ENCODE results near the gene INSRR.

INSRR gene

GRCh38 chr1:156864796-156865195 is 5.9 kb upstream of the INSRR start:
- no peak for TF ChIP-seq CEBPB (IDR thresholded peaks at IDR 0.05)
- TF ChIP-seq EGR1 (IDR thresholded peaks at IDR 0.05), result no peak
- no peak for TF ChIP-seq TEAD4 (IDR thresholded peaks at IDR 0.05)
- TF ChIP-seq ZBTB7A (IDR thresholded peaks at IDR 0.05; ENCODE audit: low read depth), result no peak
- no peak for TF ChIP-seq CREB1 (IDR thresholded peaks at IDR 0.05; ENCODE audit: low read depth)

DNA sequence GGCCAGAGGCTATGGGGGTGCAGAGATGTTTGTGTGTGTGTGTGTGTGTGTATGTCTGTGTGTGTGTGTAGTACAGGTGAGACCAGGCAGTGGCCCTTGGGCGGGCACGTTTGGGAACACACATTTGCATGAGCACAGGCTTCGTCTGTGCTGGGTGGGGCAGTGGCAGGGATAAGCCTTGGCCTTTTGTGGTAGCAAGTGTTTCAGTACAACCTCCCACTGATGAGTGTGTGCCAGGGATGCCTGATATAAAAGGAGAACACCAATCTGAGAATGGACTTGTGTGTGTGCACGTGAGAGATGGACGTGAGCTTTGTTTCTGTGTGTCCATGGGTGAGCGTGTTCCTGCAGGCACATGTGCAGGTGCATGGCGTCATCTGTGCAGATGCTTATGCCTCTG is 4.7 kb upstream of the INSRR start:
- no peak for TF ChIP-seq RAD21 (IDR thresholded peaks at IDR 0.05; ENCODE audit: low read depth)
- TF ChIP-seq FOXM1 (IDR thresholded peaks at IDR 0.05; ENCODE audit: borderline replicate concordance, low read depth), result no peak
- no peak for TF ChIP-seq CEBPB (IDR thresholded peaks at IDR 0.05)
- TF ChIP-seq YY1 (IDR thresholded peaks at IDR 0.05; ENCODE audit: low read depth), result no peak
- no peak for TF ChIP-seq CREB1 (IDR thresholded peaks at IDR 0.05; ENCODE audit: low read depth)
- TF ChIP-seq, protein P1, sequence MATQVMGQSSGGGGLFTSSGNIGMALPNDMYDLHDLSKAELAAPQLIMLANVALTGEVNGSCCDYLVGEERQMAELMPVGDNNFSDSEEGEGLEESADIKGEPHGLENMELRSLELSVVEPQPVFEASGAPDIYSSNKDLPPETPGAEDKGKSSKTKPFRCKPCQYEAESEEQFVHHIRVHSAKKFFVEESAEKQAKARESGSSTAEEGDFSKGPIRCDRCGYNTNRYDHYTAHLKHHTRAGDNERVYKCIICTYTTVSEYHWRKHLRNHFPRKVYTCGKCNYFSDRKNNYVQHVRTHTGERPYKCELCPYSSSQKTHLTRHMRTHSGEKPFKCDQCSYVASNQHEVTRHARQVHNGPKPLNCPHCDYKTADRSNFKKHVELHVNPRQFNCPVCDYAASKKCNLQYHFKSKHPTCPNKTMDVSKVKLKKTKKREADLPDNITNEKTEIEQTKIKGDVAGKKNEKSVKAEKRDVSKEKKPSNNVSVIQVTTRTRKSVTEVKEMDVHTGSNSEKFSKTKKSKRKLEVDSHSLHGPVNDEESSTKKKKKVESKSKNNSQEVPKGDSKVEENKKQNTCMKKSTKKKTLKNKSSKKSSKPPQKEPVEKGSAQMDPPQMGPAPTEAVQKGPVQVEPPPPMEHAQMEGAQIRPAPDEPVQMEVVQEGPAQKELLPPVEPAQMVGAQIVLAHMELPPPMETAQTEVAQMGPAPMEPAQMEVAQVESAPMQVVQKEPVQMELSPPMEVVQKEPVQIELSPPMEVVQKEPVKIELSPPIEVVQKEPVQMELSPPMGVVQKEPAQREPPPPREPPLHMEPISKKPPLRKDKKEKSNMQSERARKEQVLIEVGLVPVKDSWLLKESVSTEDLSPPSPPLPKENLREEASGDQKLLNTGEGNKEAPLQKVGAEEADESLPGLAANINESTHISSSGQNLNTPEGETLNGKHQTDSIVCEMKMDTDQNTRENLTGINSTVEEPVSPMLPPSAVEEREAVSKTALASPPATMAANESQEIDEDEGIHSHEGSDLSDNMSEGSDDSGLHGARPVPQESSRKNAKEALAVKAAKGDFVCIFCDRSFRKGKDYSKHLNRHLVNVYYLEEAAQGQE (IDR thresholded peaks at IDR 0.05; ENCODE audit: low read depth), result no peak
- no peak for TF ChIP-seq ZBTB7A (IDR thresholded peaks at IDR 0.05; ENCODE audit: low read depth)
- TF ChIP-seq TAF1 (IDR thresholded peaks at IDR 0.05; ENCODE audit: low read depth), result no peak
- no peak for TF ChIP-seq TCF12 (IDR thresholded peaks at IDR 0.05; ENCODE audit: low read depth)
- TF ChIP-seq EGR1 (IDR thresholded peaks at IDR 0.05), result no peak
- TF ChIP-seq NFIC (IDR thresholded peaks at IDR 0.05), result no peak
- no peak for TF ChIP-seq MAX (IDR thresholded peaks at IDR 0.05)
- no peak for TF ChIP-seq USF1 (IDR thresholded peaks at IDR 0.05)
- TF ChIP-seq EP300 (IDR thresholded peaks at IDR 0.05; ENCODE audit: borderline replicate concordance), result no peak
- TF ChIP-seq TEAD4 (IDR thresholded peaks at IDR 0.05), result no peak

GRCh38 chr1:156862997-156863599 is 4.2 kb upstream of the INSRR start:
- TF ChIP-seq TCF12 (IDR thresholded peaks at IDR 0.05; ENCODE audit: low read depth), result no peak
- TF ChIP-seq CREB1 (IDR thresholded peaks at IDR 0.05; ENCODE audit: low read depth), result no peak
- no peak for TF ChIP-seq RAD21 (IDR thresholded peaks at IDR 0.05; ENCODE audit: low read depth)
- no peak for TF ChIP-seq EP300 (IDR thresholded peaks at IDR 0.05; ENCODE audit: borderline replicate concordance)
- no peak for TF ChIP-seq MAX (IDR thresholded peaks at IDR 0.05)
- TF ChIP-seq, protein P1 (IDR thresholded peaks at IDR 0.05; ENCODE audit: low read depth), result no peak
- TF ChIP-seq ZBTB7A (IDR thresholded peaks at IDR 0.05; ENCODE audit: low read depth), result no peak
- no peak for TF ChIP-seq CEBPB (IDR thresholded peaks at IDR 0.05)
- no peak for TF ChIP-seq TEAD4 (IDR thresholded peaks at IDR 0.05)
- no peak for TF ChIP-seq YY1 (IDR thresholded peaks at IDR 0.05; ENCODE audit: low read depth)
- no peak for TF ChIP-seq TAF1 (IDR thresholded peaks at IDR 0.05; ENCODE audit: low read depth)
- TF ChIP-seq FOXM1 (IDR thresholded peaks at IDR 0.05; ENCODE audit: borderline replicate concordance, low read depth), result no peak
- TF ChIP-seq USF1 (IDR thresholded peaks at IDR 0.05), result no peak
- no peak for TF ChIP-seq NFIC (IDR thresholded peaks at IDR 0.05)
- TF ChIP-seq EGR1 (IDR thresholded peaks at IDR 0.05), result no peak

DNA sequence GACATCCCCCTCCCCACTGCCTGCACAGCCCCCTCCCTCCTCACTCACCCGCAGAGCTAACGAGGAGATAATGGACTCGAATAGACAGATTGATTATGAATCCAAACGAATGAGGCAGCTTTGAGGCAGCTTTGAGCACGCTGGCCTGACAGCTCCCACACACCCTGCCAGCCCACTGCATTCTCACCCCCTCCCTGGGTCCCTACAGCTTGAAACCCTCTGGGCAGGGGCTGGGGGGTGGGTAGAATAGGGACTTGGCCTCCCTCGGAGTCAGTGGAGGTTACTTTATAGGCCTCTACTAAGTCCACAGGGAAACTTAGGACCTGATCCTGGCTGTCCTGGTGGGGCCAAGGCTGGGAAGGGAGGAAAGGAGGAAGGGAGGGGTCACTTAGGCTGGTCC is 3.7 kb upstream of the INSRR start:
- TF ChIP-seq YY1 (IDR thresholded peaks at IDR 0.05; ENCODE audit: low read depth), result no peak
- TF ChIP-seq MAX (IDR thresholded peaks at IDR 0.05), result no peak
- TF ChIP-seq RAD21 (IDR thresholded peaks at IDR 0.05; ENCODE audit: low read depth), result no peak
- no peak for TF ChIP-seq EP300 (IDR thresholded peaks at IDR 0.05; ENCODE audit: borderline replicate concordance)
- TF ChIP-seq, protein P1 (IDR thresholded peaks at IDR 0.05; ENCODE audit: low read depth), result no peak
- TF ChIP-seq NFIC (IDR thresholded peaks at IDR 0.05), result no peak
- TF ChIP-seq TEAD4 (IDR thresholded peaks at IDR 0.05), result no peak
- no peak for TF ChIP-seq CEBPB (IDR thresholded peaks at IDR 0.05)
- no peak for TF ChIP-seq USF1 (IDR thresholded peaks at IDR 0.05)
- no peak for TF ChIP-seq ZBTB7A (IDR thresholded peaks at IDR 0.05; ENCODE audit: low read depth)
- TF ChIP-seq TCF12 (IDR thresholded peaks at IDR 0.05; ENCODE audit: low read depth), result no peak
- no peak for TF ChIP-seq TAF1 (IDR thresholded peaks at IDR 0.05; ENCODE audit: low read depth)
- no peak for TF ChIP-seq EGR1 (IDR thresholded peaks at IDR 0.05)
- no peak for TF ChIP-seq CREB1 (IDR thresholded peaks at IDR 0.05; ENCODE audit: low read depth)
- no peak for TF ChIP-seq FOXM1 (IDR thresholded peaks at IDR 0.05; ENCODE audit: borderline replicate concordance, low read depth)
